Stimulated activated naive CD8-positive, alpha-beta T cell treated with anti-CD3 and anti-CD28 coated beads, Interleukin-15, Interleukin-2, amounts not matched to agents 100 ng/mL and 50 ng/mL, for 24 hours (primary cell): ENCODE data around the gene TBC1D3K.
"Not testable (repeated sequence)": the region's sequence is repeated elsewhere in the genome, so short reads cannot be mapped to it uniquely, and the experiment has no call there.

Experiments
- H3K27ac Mint-ChIP-seq: one replicate; pipeline ENCODE4 v1.8.0; 2021; ENCODE audit warnings: mild to moderate bottlenecking, mixed read lengths
- H3K27me3 Mint-ChIP-seq: one replicate; pipeline ENCODE4 v1.8.0; 2021; ENCODE audit warnings: mixed read lengths
- H3K36me3 Mint-ChIP-seq: one replicate; pipeline ENCODE4 v1.8.0; 2021; ENCODE audit warnings: low read depth, mixed read lengths
- H3K4me1 Mint-ChIP-seq: one replicate; pipeline ENCODE4 v1.8.0; 2021; ENCODE audit warnings: low read depth, mixed read lengths
- H3K4me3 Mint-ChIP-seq: one replicate; pipeline ENCODE4 v1.8.0; 2021; ENCODE audit warnings: mild to moderate bottlenecking, mixed read lengths
- H3K9me3 Mint-ChIP-seq: one replicate; pipeline ENCODE4 v1.8.0; 2021; ENCODE audit warnings: mixed read lengths

The TBC1D3K gene

GRCh38 chr17:37924115-37924514 is at the start of gene TBC1D3K:
Gene TBC1D3K, plus strand, starts transcription at chr17:37924415. Its CDS starts 1,585 bp downstream, at chr17:37926000.
- not testable (repeated sequence) for H3K27me3 Mint-ChIP-seq, H3K9me3 Mint-ChIP-seq, H3K4me1 Mint-ChIP-seq, H3K27ac Mint-ChIP-seq, H3K4me3 Mint-ChIP-seq, H3K36me3 Mint-ChIP-seq

GRCh38 chr17:37884516-37884915 is 39.7 kb upstream of the TBC1D3K start:
- Mint-ChIP-seq H3K4me1 (peaks cover 3% of the 10 kb centered on the region), H3K4me3 (no peak overlapping the region), H3K27me3 (peaks cover 9% of the 10 kb centered on the region), H3K36me3 (no peaks in the 10 kb centered on the region), H3K9me3 (peaks cover 5% of the 10 kb centered on the region), H3K27ac (no peak overlapping the region)

GRCh38 chr17:37885136-37885535 is 39.1 kb upstream of the TBC1D3K start:
- H3K4me3 Mint-ChIP-seq: no peak overlapping the region
- peaks cover 3% of the 10 kb centered on the region for H3K4me1 Mint-ChIP-seq
- H3K36me3 Mint-ChIP-seq: no peaks in the 10 kb centered on the region
- H3K27ac Mint-ChIP-seq: no peak overlapping the region
- H3K27me3 Mint-ChIP-seq: peaks cover 9% of the 10 kb centered on the region
- peaks cover 5% of the 10 kb centered on the region for H3K9me3 Mint-ChIP-seq

- no peak overlapping the region for H3K4me3 Mint-ChIP-seq
- peaks cover 3% of the 10 kb centered on the region for H3K4me1 Mint-ChIP-seq
- peaks cover 9% of the 10 kb centered on the region for H3K27me3 Mint-ChIP-seq
- no peaks in the 10 kb centered on the region for H3K36me3 Mint-ChIP-seq
- H3K9me3 Mint-ChIP-seq: peaks cover 5% of the 10 kb centered on the region
- no peak overlapping the region for H3K27ac Mint-ChIP-seq
Measured at GRCh38 chr17:37888881-37889280, 35.3 kb upstream of the TBC1D3K start.

GRCh38 chr17:37896961-37897360 is 27.3 kb upstream of the TBC1D3K start:
- H3K9me3 Mint-ChIP-seq, H3K36me3 Mint-ChIP-seq, H3K4me1 Mint-ChIP-seq, H3K27ac Mint-ChIP-seq, H3K4me3 Mint-ChIP-seq, H3K27me3 Mint-ChIP-seq: not testable (repeated sequence)
